Thyroid gland (tissue), 4 donors: Measurements from ENCODE around the gene KIF3A.

ENCODE experiments used
- CTCF ChIP-seq, 6 experiments: fragments of 200-600 bp in 3 of 6; fragments of 450-650 bp in 3 of 6; sonication (generic) in 3 of 6; IDR thresholded peaks; one replicate each; pipeline ENCODE4 v1.5.1; 2016 to 2019; ENCODE audit warnings: antibody characterized with exemption in 6 of 6, mild to moderate bottlenecking in 2 of 6, inconsistent platforms in 1 of 6, moderate library complexity in 1 of 6
- POLR2A ChIP-seq, 2 donors: fragments of 450-650 bp; IDR thresholded peaks; one replicate each; pipeline ENCODE4 v1.6.1; 2017; ENCODE audit warnings: antibody characterized with exemption in 2 of 2, mild to moderate bottlenecking in 2 of 2, moderate library complexity in 1 of 2

- TF ChIP-seq CTCF (IDR thresholded peaks at IDR 0.05) (no peak), POLR2A (IDR thresholded peaks at IDR 0.05) (no peak)
Measured at GRCh38 chr5:132748522-132749000, 11.2 kb upstream of the KIF3A start.
